Smooth muscle cell (in vitro differentiated cells): ENCODE results near the gene BRD1. TPM values are rescaled to one million over a fixed set of nuclear protein-coding genes. Genes with fewer than 3 reads are reported as not detected.

ENCODE experiments used
- DNase-seq: peaks from one replicate; lab custom pipeline; 2025; ENCODE audit not compliant: unreplicated experiment; lab: John Stamatoyannopoulos, UW
- H2AFZ ChIP-seq: fragments of 200-600 bp; sonication (generic); 2 replicates; pipeline ENCODE4 v1.6.0; 2016; ENCODE audit warnings: antibody characterized with exemption, low read depth, mild to moderate bottlenecking
- H3F3A ChIP-seq: fragments of 200-600 bp; sonication (generic); 2 replicates; pipeline ENCODE4 v1.6.0; 2017; ENCODE audit warnings: antibody characterized with exemption, low read depth
- H3K27ac ChIP-seq: fragments of 200-600 bp; sonication (generic); 2 replicates; pipeline ENCODE4 v1.5.1; 2016; ENCODE audit warnings: low read depth, mild to moderate bottlenecking
- H3K27me3 ChIP-seq: fragments of 200-600 bp; sonication (generic); 2 replicates; pipeline ENCODE4 v1.6.1; 2016; ENCODE audit warnings: low read depth, mild to moderate bottlenecking
- H3K36me3 ChIP-seq: fragments of 200-600 bp; sonication (generic); 2 replicates; pipeline ENCODE4 v1.5.1; 2016; ENCODE audit warnings: low read depth
- H3K4me1 ChIP-seq: fragments of 200-600 bp; sonication (generic); 2 replicates; pipeline ENCODE4 v1.5.1; 2016; ENCODE audit warnings: low read depth
- H3K4me2 ChIP-seq: fragments of 200-600 bp; sonication (generic); 2 replicates; pipeline ENCODE4 v1.6.0; 2016; ENCODE audit warnings: mild to moderate bottlenecking
- H3K4me3 ChIP-seq: fragments of 200-600 bp; sonication (generic); 2 replicates; pipeline ENCODE4 v1.5.1; 2016; ENCODE audit warnings: mild to moderate bottlenecking
- H3K79me2 ChIP-seq: fragments of 200-600 bp; sonication (generic); 2 replicates; pipeline ENCODE4 v1.6.0; 2016; ENCODE audit warnings: low read depth, mild to moderate bottlenecking
- H3K9ac ChIP-seq: fragments of 200-600 bp; sonication (generic); 2 replicates; pipeline ENCODE4 v1.6.0; 2016; ENCODE audit warnings: low read depth
- H3K9me3 ChIP-seq: fragments of 200-600 bp; sonication (generic); replicated peaks from 2 replicates; pipeline ENCODE4 v1.5.1; 2016; ENCODE audit warnings: low read depth
- H4K20me1 ChIP-seq: fragments of 200-600 bp; sonication (generic); 2 replicates; pipeline ENCODE4 v1.6.0; 2016; ENCODE audit warnings: low read depth
- WGBS: methylation state at CpG from one replicate; pipeline ENCODE4 v1.1.7; 2016; ENCODE audit warnings: low lambda C conversion rate; 5-methylcytosine and 5-hydroxymethylcytosine counted together
- polyA plus RNA-seq: library from polyadenylated mRNA; unstranded; fragments of >200 nt; fragmentation: Nextera tagmentation; extraction: Ambion mirVana; gene quantifications from 2 replicates; pipeline ENCODE4 v1.2.1, GENCODE V29; 2016
- total RNA-seq: library from RNA; depleted of rRNA; stranded (reverse); fragments of >200 nt; gene quantifications from 2 replicates; pipeline ENCODE4 v1.2.3, GENCODE V29; 2014
- TF ChIP-seq, protein P1 (sequence below): fragments of 200-600 bp; sonication (generic); IDR thresholded peaks from 2 replicates; pipeline ENCODE4 v1.5.1; 2017; ENCODE audit warnings: borderline replicate concordance, mild to moderate bottlenecking, antibody characterized with exemption; ENCODE audit not compliant: insufficient read depth, poor library complexity, severe bottlenecking

BRD1 gene
- total and polyA plus RNA-seq, 2 experiments from 2014 or later = 15.0 to 20.5 TPM

DNA sequence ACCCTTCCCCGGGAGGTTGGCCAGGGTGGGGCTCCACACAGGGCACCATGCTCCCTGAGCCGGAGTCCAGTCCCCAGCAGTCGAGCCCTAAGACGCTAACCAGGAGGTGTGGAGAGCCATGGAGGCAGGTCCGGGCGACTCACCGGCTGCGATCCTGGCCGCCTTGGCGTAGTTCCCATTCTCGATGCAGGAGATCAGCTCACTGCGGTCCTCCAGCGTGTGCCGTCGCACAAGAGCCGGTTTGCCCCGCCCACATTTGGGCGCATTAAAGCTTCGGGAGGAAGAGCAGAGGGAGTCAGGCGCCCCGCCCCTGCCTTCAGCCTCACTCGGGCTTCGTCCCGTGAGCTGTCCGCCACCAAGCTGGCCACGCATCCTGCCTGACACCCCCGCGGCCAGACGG is 50.8 kb downstream of the BRD1 start:
- Histone ChIP-seq H3K36me3 (peaks cover 3% of the 10 kb centered on the region), H3K4me1 (peaks cover 3% of the 10 kb centered on the region), H3F3A (peaks cover 4% of the 10 kb centered on the region), H3K9ac (no peak overlapping the region), H3K9me3 (no peaks in the 10 kb centered on the region), H2AFZ (no peak overlapping the region), H3K79me2 (peaks cover 36% of the 10 kb centered on the region), H3K27ac (no peak overlapping the region), H3K4me3 (no peak overlapping the region), H4K20me1 (peaks cover 96% of the 10 kb centered on the region), H3K4me2 (no peak overlapping the region), H3K27me3 (no peaks in the 10 kb centered on the region)
- WGBS = 95% methylated on average over 29 of the region's 29 CpGs
- DNase-seq = no peak
- TF ChIP-seq, protein P1, sequence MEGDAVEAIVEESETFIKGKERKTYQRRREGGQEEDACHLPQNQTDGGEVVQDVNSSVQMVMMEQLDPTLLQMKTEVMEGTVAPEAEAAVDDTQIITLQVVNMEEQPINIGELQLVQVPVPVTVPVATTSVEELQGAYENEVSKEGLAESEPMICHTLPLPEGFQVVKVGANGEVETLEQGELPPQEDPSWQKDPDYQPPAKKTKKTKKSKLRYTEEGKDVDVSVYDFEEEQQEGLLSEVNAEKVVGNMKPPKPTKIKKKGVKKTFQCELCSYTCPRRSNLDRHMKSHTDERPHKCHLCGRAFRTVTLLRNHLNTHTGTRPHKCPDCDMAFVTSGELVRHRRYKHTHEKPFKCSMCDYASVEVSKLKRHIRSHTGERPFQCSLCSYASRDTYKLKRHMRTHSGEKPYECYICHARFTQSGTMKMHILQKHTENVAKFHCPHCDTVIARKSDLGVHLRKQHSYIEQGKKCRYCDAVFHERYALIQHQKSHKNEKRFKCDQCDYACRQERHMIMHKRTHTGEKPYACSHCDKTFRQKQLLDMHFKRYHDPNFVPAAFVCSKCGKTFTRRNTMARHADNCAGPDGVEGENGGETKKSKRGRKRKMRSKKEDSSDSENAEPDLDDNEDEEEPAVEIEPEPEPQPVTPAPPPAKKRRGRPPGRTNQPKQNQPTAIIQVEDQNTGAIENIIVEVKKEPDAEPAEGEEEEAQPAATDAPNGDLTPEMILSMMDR = no peak

DNA sequence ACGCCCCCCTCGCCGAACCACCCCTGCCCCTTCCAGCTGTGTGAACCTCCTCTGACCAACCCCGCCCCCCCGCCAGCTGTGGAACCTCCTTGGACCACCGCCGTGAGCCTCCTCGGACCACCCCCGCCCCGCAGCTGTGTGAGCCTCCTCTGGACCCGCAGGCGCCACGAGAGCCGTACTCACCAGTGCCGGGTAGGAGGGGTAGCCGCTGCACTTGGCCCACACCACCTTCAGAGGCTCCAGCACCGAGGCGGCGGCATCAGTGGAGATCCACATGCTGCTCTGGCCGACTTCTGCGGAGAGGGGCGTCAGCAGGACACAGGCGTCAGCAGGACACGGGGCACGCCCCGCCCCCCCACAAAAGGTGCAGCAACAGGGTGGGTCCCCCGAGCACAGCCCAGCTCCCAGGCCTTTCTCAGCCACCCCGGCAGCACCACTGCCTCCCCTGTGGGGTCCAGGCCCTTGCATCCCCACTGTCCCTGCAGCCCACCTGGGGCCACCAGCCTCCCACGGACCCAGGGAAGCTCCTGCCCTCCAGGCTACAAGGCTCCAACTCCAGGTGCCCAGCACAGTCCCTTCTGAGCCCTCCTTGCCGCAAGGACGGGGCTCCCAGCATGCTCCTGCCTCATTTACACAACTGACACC is 51.7 kb downstream of the BRD1 start:
- Histone ChIP-seq H3K27ac (no peak overlapping the region), H3K36me3 (peaks cover 3% of the 10 kb centered on the region), H3K9ac (no peak overlapping the region), H2AFZ (no peak overlapping the region), H3F3A (peaks cover 4% of the 10 kb centered on the region), H3K9me3 (no peaks in the 10 kb centered on the region), H3K27me3 (no peaks in the 10 kb centered on the region), H3K4me2 (no peak overlapping the region), H3K4me3 (no peak overlapping the region), H3K4me1 (peaks cover under 1% of the 10 kb centered on the region), H3K79me2 (peaks cover 27% of the 10 kb centered on the region), H4K20me1 (peaks cover 89% of the 10 kb centered on the region)
- TF ChIP-seq, protein P1 = no peak
- 97% methylated on average over 26 of the region's 31 CpGs for WGBS
- no peak for DNase-seq

DNA sequence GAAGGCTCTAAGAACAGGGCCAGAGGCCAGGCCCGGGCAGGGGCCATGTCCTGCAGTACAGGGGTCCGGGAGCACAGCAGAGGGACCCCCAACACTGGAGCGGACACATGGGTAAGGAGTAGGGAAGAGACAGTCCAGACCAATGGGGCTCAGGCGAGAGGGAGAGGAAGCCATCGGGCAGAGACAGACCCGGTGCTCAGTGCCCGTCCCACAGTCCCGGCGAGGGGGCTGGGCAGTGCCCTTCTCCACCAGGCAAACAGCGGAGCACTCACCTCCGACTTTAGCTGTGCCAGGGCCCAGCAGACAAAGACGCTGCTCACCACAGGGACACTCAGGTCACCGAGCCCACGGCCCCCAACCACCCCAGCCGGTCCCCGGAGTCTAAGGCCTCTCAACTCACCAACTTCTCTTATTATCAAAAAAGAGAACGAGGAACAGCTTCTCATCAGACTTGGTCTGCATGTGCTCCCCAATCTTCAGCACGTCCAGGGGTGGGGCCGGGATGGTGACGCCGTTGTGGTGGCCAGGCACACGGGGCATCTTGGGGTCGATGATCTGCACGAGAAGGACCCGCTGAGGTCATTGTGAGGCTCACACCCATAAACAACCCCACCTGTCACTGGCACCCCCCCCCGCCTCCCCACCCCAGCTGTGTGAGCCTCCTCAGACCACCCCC is 52.3 kb downstream of the BRD1 start:
- H3F3A ChIP-seq = peaks cover 4% of the 10 kb centered on the region
- no peak overlapping the region for H3K4me3 ChIP-seq
- H3K27ac ChIP-seq = no peak overlapping the region
- no peak overlapping the region for H2AFZ ChIP-seq
- DNase-seq = no peak
- TF ChIP-seq, protein P1 = no peak
- no peak overlapping the region for H3K9ac ChIP-seq
- no peaks in the 10 kb centered on the region for H3K9me3 ChIP-seq
- no peaks in the 10 kb centered on the region for H3K4me1 ChIP-seq
- H3K36me3 ChIP-seq = peaks cover 3% of the 10 kb centered on the region
- 98% methylated on average over 22 of the region's 26 CpGs for WGBS
- H4K20me1 ChIP-seq = peaks cover 82% of the 10 kb centered on the region
- H3K4me2 ChIP-seq = no peak overlapping the region
- peaks cover 20% of the 10 kb centered on the region for H3K79me2 ChIP-seq
- no peaks in the 10 kb centered on the region for H3K27me3 ChIP-seq
